PC-9 (cell line): Measurements from ENCODE around the gene ZNF490. TPM values are rescaled to one million over a fixed set of nuclear protein-coding genes. Genes with fewer than 3 reads are reported as not detected.

Experiments used
- BruUV-seq: library from RNA; stranded (reverse); fragments of 400-500 nt; replicated peaks from 2 replicates; lab custom pipeline; 2021; lab: Mats Ljungman, UMichigan
- CTCF ChIA-PET: fragments of 300-600 bp; sonication (Branson Sonifier 250); formaldehyde crosslinking; loops from one replicate; lab custom pipeline; 2022; ENCODE audit warnings: antibody characterized with exemption; lab: Charles Lee
- POLR2A ChIA-PET: fragments of 300-600 bp; sonication (Branson Sonifier 250); formaldehyde crosslinking; loops from one replicate; lab custom pipeline; 2022; ENCODE audit warnings: antibody characterized with exemption; ENCODE audit not compliant: unreplicated experiment; lab: Charles Lee
- DNase-seq, 2 experiments: peaks; one replicate each; pipeline versions ENCODE4 v3.0.0 to v3.0.0-alpha.2; 2015 to 2022; ENCODE audit warnings: mixed read lengths in 1 of 2
- H2AFZ ChIP-seq: fragments of 200-600 bp; sonication (generic); 2 replicates; pipeline ENCODE4 v1.8.1; 2017; ENCODE audit warnings: antibody characterized with exemption
- H3F3A ChIP-seq: fragments of 200-600 bp; sonication (generic); 2 replicates; pipeline ENCODE4 v1.8.1; 2017; ENCODE audit warnings: antibody characterized with exemption, mild to moderate bottlenecking, low read depth; ENCODE audit not compliant: insufficient read depth
- H3K27ac ChIP-seq: fragments of 200-600 bp; sonication (generic); 2 replicates; pipeline ENCODE4 v1.6.1; 2016; ENCODE audit warnings: mixed run types
- H3K27me3 ChIP-seq: fragments of 200-600 bp; sonication (generic); 2 replicates; pipeline ENCODE4 v1.6.1; 2016; ENCODE audit warnings: low read depth, mixed run types; ENCODE audit not compliant: insufficient read depth
- H3K36me3 ChIP-seq: fragments of 200-600 bp; sonication (generic); 2 replicates; pipeline ENCODE4 v1.6.1; 2016; ENCODE audit warnings: low read depth, mixed run types
- H3K4me1 ChIP-seq: fragments of 200-600 bp; sonication (generic); replicated peaks from 2 replicates; pipeline ENCODE4 v1.6.1; 2016; ENCODE audit warnings: mixed run types; ENCODE audit not compliant: insufficient read depth
- H3K4me2 ChIP-seq: fragments of 200-600 bp; sonication (generic); 2 replicates; pipeline ENCODE4 v1.6.1; 2017; ENCODE audit warnings: mixed run types
- H3K4me3 ChIP-seq: fragments of 200-600 bp; sonication (generic); 2 replicates; pipeline ENCODE4 v1.6.1; 2016; ENCODE audit warnings: mixed run types
- H3K79me2 ChIP-seq: fragments of 200-600 bp; sonication (generic); 2 replicates; pipeline ENCODE4 v1.6.1; 2017; ENCODE audit warnings: low read depth, mixed run types
- H3K9me2 ChIP-seq: fragments of 200-600 bp; sonication (generic); 2 replicates; pipeline ENCODE4 v1.8.1; 2017; ENCODE audit warnings: mild to moderate bottlenecking; ENCODE audit not compliant: insufficient read depth
- H3K9me3 ChIP-seq: fragments of 200-600 bp; sonication (generic); 2 replicates; pipeline ENCODE4 v1.8.1; 2016; ENCODE audit warnings: low read depth; ENCODE audit not compliant: insufficient read depth
- H4K20me1 ChIP-seq: fragments of 200-600 bp; sonication (generic); 2 replicates; pipeline ENCODE4 v1.8.1; 2017; ENCODE audit not compliant: insufficient read depth
- CTCF ChIP-seq: fragments of 200-600 bp; sonication (generic); conservative IDR thresholded peaks from 2 replicates; pipeline ENCODE4 v1.6.1; 2017; ENCODE audit warnings: mixed run types, antibody characterized with exemption, mild to moderate bottlenecking, moderate library complexity
- EZH2 ChIP-seq: fragments of 200-600 bp; sonication (generic); IDR thresholded peaks from 2 replicates; pipeline ENCODE4 v1.8.0; 2017; ENCODE audit warnings: antibody characterized with exemption, low read depth
- intact Hi-C: fragments of 100-400 bp; cut with micrococcal nuclease; formaldehyde crosslinking; loops from one replicate; pipeline ENCODE4 v1.10.0; 2022; ENCODE audit not compliant: unreplicated experiment
- total RNA-seq: library from RNA; stranded (reverse); gene quantifications from 2 replicates; pipeline ENCODE4 v1.2.3, GENCODE V29; 2021

Gene ZNF490
- total RNA-seq, 1 experiment from 2014 or later = 8.9 TPM

GRCh38 chr19:12603714-12604113 is 6.9 kb downstream of the ZNF490 start:
- BruUV-seq = no TSS peak
- no peaks in the 10 kb centered on the region for H3K27me3 ChIP-seq
- H2AFZ ChIP-seq = no peak overlapping the region
- ChIA-PET POLR2A (no interaction called here), CTCF (interaction anchor here (0.7 kb wide), 1 partner anchor 44 kb away, joined by 3 read pairs; no protein-coding TSS in a partner anchor)
- H3K4me3 ChIP-seq = no peak overlapping the region
- H4K20me1 ChIP-seq = no peaks in the 10 kb centered on the region
- no peak for TF ChIP-seq EZH2
- no peak overlapping the region for H3K27ac ChIP-seq
- H3K4me1 ChIP-seq = no peaks in the 10 kb centered on the region
- no peak overlapping the region for H3K4me2 ChIP-seq
- H3F3A ChIP-seq = no peaks in the 10 kb centered on the region
- H3K9me3 ChIP-seq = no peaks in the 10 kb centered on the region
- 0 out of 2 replicates have a peak, but pooled peaks cover 9% of the 10 kb centered on the region for H3K36me3 ChIP-seq
- no peaks in the 10 kb centered on the region for H3K79me2 ChIP-seq
- intact Hi-C loops = no loop called here
- DNase-seq = no peak
- no peaks in the 10 kb centered on the region for H3K9me2 ChIP-seq

GRCh38 chr19:12597594-12597993 is 13.0 kb downstream of the ZNF490 start:
- Histone ChIP-seq H3K9me2 (no peaks in the 10 kb centered on the region), H3K27ac (no peak overlapping the region), H3K4me1 (no peaks in the 10 kb centered on the region), H3K9me3 (no peaks in the 10 kb centered on the region), H3K4me2 (no peak overlapping the region), H3K36me3 (0 out of 2 replicates have a peak, but pooled peaks cover 3% of the 10 kb centered on the region), H2AFZ (no peak overlapping the region), H3K79me2 (no peaks in the 10 kb centered on the region), H3F3A (no peaks in the 10 kb centered on the region), H4K20me1 (no peaks in the 10 kb centered on the region), H3K4me3 (no peak overlapping the region), H3K27me3 (no peaks in the 10 kb centered on the region)
- TF ChIP-seq CTCF = no peak
- TF ChIP-seq EZH2 = no peak
- BruUV-seq = no TSS peak
- intact Hi-C loops = no loop called here
- CTCF ChIA-PET = no interaction called here
- no peak for DNase-seq
- POLR2A ChIA-PET = no interaction called here

GRCh38 chr19:12596927-12597548 is 13.6 kb downstream of the ZNF490 start:
- no peak for TF ChIP-seq EZH2
- TF ChIP-seq CTCF = no peak
- Histone ChIP-seq H3K79me2 (no peaks in the 10 kb centered on the region), H3K9me3 (no peaks in the 10 kb centered on the region), H3K4me3 (no peak overlapping the region), H3K9me2 (no peaks in the 10 kb centered on the region), H2AFZ (no peak overlapping the region), H3F3A (no peaks in the 10 kb centered on the region), H3K36me3 (0 out of 2 replicates have a peak, but pooled peaks cover 3% of the 10 kb centered on the region), H3K4me2 (no peak overlapping the region), H4K20me1 (no peaks in the 10 kb centered on the region), H3K4me1 (no peaks in the 10 kb centered on the region), H3K27ac (no peak overlapping the region), H3K27me3 (no peaks in the 10 kb centered on the region)
- POLR2A ChIA-PET = no interaction called here
- BruUV-seq = no TSS peak
- CTCF ChIA-PET = no interaction called here
- intact Hi-C loops = no loop called here
- DNase-seq = no peak
